Measurements from ENCODE around the gene RAD50.

The RAD50 gene

DNA sequence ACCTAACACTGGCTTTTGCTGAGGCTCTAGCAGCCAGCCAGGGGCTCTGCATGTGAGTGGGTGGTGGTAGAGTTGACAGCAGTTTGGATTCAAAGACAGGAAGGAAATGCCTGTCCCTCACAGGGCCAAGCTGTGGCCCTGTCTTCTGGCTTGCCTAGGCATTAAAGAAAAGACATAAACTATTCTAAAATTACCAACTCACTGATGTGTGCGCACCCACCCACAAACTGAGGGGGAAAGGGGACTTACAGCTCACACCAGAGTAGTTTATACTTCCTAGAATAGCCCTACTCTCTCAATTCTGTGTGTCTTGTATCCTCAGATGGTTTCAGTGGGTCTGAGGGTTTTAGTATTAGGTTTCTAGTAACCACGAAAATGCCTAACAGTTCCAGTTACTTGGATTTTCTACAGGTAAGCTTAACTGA is 82.9 kb downstream of the RAD50 start:
- DNase-seq: no peak

DNA sequence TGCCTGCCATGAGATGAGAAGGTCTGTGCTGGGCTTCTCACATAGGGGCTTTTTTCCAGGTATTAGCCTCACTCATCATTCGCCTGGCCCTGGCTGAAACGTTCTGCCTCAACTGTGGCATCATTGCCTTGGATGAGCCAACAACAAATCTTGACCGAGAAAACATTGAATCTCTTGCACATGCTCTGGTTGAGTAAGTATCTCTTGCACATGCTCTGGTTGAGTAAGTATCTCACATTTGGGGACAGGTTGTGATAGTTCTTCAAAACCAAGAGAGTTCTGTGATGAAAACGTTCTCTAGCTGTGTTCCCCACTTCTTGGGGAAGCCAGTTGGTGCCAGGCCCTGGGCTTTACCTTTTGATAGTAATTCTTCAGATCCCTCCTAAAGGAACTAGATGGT is 83.8 kb downstream of the RAD50 start:
- no peak for DNase-seq

DNA sequence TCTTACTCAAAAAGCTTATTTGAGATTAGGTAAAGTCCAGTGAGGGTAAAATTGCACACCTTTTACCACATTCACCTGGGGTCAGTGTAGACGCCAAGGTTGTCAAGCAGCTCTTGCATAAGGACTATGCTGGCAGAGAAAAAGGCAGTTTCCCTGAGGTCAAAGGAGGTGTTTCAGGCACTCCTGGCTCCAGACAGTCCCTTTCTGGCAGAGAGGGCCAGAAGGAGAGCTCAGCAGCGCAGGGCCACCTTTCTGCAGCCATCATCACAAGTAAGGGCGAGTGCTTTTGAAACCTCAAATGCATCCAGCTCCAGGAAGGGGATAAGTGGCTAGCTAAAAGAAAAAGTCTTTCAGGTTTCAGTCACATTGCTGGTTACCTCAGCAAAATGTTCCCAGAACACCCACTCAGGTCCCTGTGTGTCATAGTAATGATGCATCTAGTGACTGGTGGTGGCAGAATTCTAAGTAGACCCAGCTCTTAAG is 84.5 kb downstream of the RAD50 start:
- DNase-seq: no peak

DNA sequence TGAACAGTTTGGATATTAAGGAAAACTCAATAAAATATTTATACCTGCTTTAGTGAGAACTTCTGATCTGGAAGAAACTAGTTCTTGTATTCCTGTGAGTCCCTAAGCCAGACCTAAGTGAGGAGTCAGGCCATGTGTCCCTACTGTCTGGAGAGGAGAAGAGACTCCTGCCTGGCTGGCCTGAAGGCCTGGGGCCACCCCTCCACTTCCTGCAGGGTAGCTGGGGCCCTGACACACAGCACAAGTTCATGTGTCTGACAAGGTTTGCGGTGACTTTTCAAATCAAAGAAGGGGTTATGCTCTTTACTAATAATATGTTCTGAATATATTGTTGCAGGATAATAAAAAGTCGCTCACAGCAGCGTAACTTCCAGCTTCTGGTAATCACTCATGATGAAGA is 85.1 kb downstream of the RAD50 start:
- DNase-seq: no peak

DNA sequence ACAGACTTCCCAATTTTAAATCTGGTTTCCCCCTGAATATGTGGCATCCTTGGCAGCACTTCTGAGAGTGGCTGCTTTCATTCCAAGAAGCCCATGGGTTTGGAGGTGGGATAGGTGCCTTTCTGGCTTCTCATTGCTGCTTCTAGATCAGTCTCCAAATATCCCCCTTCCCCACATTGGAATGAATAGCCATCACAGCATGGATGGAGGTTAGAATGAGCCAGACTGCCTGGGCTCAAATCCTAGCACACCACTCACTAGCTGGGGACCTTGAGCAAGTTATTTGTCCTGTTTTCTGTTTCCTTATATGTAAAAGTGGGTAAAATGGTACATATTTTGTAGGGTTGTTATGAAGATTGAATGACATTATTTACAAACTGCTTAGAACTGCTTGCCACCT is 87.4 kb downstream of the RAD50 start:
- no peak for DNase-seq

DNA sequence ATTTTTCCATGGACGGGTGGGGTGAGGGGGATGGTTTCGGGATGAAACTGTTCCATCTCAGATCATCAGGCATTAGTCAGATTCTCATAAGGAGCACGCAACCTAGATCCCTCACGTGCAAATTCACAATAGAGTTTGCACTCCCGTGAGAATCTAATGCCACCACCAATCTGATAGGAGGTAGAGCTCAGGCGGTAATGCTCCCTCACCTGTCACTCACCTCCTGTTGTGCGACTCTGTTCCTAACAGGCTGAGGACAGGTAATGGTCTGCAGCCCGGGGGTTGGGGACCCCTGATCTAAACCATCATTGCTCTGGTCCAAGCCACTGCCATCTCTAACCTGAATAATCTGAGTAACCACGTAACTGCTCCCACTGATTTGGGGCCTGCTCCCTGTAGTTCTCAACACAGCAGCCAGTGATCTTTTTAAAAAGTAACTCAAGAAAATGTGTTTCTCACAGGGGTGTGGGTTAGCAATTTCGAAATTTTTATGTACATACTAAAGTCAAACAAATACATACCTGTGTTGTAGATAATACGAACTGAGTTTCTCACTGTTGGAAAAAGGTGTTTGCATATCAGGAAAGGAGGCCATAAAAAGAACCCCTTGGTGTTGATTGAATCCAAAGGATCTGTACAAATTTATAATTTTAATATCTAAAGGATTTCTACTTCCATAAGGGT is 89.9 kb downstream of the RAD50 start:
- no peak for DNase-seq

DNA sequence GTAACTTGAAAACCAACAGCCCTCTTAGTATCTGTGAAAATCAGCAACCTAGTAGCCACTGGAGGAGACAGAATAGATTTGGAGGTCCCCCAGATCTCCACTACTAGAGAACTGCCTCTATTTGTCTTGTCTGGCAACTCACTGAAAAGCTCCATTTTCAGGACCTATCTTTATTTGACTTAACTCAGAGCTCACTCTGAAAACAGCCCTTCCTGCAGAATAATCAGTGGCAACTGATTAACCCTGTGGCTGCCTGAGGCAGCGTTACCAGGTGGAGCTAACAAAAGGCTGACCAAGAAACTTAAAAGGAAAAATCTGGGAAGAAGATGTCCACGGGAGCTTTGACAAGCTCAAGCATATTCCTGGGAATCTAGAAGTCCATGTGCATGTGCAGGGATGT is 90.7 kb downstream of the RAD50 start:
- DNase-seq: no peak

DNA sequence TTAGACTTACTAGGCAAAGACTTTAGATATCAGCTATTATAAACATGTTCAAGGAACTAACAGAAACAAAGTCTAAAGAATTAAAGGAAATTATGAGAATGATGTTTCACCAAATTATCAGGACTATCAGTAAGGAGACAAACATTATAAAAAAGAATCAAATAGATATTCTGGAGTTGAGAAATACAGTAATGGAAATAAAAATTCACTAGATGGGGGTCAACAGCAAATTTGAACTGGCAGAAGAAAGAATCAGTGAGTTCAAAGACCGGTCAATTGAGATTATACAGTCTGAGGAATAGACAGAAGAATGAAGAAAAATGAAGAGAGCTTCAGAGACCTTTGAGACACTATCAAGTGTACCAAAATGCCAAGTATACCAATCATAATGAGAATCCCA is 91.6 kb downstream of the RAD50 start:
- no peak for DNase-seq

DNA sequence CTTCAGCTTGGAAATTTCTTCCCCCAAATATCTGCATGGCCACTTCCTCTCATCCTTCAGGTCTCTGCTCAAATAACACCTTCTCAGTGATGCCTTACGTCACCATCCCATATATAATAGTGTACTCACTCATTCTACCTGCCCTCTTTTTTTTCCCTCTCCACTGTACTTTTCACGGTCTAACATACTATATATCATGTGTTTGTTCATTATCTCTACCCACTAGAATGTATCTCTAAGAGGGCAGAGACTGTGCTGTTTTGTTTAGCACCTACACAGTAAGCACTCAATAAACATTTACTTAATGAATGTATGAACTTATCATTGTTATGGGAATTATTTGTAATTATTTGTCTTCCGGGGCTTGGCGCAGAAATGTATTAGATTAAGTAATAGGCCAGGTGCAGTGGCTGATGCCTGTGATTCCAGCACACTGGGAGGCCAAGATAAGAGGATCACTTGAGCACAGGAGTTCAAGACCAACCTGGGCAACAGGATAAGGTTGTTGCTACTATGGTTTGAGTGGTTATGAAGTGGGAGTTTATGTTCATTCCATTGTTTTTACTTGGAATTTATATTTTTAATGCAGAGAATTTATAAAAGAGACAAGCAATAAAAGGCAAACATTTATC is 95.2 kb downstream of the RAD50 start:
- DNase-seq: peak; percentile 42

DNA sequence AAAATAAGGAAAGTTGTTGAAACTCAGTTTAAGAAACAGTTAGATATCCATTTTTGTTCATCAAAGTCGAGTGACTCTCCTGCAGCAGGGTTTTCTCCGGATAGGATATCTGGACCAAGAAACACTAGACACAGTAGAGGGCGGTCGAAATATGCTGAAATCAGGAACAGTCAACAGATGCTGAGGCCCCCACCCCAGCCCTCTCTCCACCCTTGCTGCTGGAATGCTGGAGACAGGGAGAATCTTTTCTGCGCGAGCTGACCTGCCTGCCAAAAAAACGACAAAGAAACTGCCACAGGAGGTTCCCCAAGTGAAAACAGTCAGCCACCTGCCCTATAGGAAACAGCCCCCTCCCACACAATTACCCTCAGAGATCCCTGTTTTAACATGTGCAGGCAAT is 96.9 kb downstream of the RAD50 start:
- no peak for DNase-seq

DNA sequence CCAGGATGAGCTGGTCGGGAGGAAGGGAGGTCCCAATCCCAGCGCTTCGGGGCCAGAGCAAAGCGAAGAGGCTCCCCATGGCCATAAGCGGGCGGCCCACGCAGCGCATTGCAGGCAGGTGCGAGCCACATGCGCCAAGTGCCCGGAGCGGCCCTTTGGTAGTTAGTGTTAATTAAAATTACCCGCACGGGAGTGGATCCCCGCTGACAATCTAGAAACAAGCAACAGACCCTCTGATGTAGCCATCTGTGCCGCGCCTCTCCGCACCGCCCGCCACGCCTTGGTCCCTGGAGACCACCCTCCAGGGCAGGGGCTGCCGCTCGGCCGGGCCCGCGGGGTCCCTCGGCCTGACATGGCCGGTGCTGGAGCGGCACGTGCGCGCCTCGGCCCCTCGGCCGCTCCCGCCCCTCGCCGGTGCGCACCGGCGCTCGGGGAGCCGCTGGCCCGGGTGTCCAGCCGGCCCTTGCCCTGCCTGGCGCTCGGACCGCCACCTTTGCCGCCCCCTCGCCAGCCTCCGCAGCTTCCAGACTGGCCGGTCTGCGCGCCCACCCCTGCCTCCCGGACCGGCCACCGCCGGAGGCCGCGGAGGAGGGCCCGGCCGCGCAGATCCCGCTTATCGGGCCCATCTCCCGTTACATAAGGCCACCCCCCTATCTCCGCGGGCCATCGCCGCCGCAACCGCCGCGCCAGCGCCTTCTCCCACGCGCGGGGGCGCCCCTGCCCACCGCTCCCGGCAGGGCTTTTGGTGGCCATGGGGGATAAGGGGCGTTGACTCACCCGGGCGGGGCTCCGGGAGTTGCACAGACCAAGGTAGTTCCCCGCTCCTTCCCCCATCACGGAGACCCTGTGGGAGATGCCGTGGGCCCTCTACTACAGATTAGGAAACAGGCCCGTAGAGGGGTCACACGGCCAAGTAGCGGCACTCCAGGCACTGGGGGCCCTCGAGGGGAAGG is 99.3 kb downstream of the RAD50 start:
- no peak for DNase-seq

DNA sequence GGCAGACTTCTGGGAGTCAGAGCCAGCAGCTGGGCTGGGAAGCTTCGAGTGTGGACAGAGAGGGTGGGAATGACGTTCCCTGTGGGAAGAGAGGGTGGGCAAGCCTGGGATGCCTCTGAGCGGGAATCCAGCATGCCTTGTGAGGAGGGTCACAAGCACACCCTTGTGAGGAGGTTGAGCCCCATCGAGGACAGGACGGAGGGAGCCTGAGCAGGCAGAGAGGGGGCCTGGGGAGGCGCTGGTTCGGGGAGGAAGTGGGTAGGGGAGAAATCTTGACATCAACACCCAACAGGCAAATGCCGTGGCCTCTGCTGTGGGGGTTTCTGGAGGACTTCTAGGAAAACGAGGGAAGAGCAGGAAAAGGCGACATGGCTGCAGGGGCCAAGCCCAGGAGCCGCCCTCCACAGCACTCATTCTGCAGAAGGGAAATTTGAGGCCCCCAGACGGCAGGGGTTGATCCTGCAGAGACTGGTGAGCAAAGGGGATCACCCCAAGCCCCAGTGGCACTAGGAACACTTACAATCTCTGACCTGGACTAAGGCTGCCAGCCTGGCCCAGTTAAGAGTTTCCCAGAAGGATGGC is 100.1 kb downstream of the RAD50 start:
- no peak for DNase-seq

DNA sequence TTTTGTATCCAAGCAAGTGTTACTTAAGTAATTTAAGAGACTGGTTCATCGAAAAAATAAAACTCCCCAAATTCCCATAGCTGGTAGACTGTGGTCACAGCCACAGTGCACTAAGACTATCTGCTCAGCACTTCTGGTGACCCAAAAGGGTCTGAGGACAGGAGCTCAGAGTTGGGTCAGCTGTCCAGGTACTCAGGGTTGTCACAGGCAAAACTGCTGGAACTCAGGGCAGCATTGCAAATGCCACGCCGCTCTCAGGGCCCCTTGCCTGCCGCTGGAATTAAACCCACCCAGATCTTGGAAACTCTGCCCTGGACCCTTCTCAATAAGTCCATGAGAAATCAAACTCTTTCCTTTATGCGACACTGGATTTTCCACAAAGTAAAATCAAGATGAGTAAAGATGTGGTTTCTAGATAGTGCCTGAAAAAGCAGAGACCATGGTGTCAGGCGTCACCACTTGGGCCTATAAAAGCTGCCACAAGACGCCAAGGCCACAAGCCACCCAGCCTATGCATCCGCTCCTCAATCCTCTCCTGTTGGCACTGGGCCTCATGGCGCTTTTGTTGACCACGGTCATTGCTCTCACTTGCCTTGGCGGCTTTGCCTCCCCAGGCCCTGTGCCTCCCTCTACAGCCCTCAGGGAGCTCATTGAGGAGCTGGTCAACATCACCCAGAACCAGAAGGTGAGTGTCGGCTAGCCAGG is 101.1 kb downstream of the RAD50 start, which contains the start of gene IL13:
TSS of gene IL13 (plus strand) at position 498 of the 705 bp plus-strand sequence. CDS start at position 512, 14 bp downstream.
- DNase-seq: no peak

DNA sequence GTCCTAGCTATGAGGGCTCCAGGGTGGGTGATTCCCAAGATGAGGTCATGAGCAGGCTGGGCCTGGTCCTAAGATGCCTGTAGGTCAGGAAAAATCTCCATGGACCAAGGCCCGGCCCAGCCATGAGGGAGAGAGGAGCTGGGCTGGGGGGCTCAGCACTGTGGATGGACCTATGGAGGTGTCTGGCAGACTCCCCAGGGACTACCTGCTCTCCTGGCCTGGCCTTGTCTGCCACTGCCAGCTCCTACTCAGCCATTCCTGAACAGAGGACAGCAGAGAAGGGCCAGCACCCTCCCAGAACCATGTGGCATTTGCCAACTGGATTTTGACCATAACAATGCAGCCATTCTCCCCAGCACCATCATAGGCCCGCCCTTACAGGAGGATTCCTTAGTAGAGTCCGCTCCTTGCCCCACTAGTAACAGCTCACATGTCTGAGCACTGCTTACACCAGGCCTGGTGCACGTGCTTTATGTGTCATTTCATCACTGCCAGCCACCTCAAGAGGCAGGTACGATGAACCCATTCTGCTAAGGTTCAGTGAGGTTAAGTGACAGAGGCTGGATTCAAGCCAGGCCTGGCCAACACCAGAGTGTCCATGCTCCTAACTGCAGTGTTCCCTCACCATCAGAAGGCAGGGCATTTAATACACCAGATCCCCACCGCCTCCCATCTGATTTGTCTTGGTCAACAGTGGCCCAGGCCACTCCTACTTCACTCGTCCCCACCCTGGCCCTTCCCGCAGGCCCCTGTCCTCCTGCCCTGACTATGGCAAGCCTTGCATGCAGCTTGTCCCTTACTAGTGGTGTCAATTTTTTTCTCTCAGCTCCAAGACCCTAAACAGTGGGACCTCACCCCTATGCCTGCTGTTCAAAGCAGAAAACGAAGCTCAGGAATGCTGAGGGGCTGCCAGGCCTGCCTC is 101.9 kb downstream of the RAD50 start:
- no peak for DNase-seq

DNA sequence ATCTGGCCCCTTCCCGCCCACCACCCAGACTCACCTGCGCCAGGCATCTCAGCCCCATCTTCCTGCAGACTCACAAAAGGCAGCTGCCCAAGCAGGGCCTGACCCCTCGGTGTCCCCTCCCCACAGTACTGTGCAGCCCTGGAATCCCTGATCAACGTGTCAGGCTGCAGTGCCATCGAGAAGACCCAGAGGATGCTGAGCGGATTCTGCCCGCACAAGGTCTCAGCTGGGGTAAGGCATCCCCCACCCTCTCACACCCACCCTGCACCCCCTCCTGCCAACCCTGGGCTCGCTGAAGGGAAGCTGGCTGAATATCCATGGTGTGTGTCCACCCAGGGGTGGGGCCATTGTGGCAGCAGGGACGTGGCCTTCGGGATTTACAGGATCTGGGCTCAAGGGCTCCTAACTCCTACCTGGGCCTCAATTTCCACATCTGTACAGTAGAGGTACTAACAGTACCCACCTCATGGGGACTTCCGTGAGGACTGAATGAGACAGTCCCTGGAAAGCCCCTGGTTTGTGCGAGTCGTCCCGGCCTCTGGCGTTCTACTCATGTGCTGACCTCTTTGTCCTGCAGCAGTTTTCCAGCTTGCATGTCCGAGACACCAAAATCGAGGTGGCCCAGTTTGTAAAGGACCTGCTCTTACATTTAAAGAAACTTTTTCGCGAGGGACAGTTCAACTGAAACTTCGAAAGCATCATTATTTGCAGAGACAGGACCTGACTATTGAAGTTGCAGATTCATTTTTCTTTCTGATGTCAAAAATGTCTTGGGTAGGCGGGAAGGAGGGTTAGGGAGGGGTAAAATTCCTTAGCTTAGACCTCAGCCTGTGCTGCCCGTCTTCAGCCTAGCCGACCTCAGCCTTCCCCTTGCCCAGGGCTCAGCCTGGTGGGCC is 103.1 kb downstream of the RAD50 start:
- no peak for DNase-seq

DNA sequence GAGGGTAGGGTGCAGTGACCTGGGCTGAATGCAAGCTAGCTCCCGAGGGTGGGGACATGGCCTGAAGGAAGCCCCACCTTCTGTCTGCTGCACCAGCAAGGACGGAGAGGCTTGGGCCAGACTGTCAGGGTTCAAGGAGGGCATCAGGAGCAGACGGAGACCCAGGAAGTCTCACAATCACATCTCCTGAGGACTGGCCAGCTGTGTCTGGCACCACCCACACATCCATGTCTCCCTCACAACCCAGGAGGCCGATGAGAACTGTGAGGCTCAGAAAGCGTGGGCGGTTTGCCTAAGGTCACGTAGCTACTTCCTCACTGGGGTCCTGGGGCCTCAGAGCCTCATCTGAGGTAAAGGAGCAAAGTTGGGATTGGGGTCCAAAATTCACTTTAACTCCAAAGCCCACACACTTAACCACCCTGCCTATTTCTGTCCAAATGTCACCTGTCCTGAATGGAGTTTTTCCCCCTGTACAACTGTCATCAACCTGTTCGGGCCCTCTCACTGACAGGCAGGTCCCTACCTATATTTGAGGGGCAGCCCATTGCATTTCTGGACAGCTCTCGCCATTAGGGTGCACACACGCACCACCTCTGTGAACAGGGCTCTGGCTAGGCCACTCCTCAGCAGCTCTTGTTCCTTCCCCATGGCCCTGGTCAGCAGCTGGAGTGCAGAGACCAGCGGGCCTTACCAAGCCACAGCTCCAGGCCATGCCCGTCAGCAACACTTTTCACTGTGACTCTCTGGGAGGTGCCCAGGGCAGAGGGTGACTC is 104.6 kb downstream of the RAD50 start:
- no peak for DNase-seq

DNA sequence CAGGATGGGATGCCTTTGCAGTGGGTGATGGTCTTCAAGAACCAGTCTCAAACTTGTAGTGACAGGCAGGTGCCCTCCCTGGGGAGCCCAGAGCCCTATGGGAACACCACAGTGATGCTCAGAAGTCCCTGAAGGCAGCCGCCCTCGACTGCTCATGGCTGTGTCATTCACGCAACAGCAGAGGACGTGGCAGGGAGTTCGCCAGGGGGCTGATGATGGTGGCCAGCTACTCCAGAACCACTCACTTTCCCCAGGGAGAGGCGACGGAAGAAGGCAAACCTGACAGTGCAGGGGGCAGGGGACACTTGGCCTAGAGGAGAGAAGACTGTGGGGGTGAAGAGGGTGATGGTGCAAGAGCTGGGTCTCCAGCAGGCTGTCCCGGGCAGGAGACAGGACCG is 105.2 kb downstream of the RAD50 start:
- DNase-seq: no peak

DNA sequence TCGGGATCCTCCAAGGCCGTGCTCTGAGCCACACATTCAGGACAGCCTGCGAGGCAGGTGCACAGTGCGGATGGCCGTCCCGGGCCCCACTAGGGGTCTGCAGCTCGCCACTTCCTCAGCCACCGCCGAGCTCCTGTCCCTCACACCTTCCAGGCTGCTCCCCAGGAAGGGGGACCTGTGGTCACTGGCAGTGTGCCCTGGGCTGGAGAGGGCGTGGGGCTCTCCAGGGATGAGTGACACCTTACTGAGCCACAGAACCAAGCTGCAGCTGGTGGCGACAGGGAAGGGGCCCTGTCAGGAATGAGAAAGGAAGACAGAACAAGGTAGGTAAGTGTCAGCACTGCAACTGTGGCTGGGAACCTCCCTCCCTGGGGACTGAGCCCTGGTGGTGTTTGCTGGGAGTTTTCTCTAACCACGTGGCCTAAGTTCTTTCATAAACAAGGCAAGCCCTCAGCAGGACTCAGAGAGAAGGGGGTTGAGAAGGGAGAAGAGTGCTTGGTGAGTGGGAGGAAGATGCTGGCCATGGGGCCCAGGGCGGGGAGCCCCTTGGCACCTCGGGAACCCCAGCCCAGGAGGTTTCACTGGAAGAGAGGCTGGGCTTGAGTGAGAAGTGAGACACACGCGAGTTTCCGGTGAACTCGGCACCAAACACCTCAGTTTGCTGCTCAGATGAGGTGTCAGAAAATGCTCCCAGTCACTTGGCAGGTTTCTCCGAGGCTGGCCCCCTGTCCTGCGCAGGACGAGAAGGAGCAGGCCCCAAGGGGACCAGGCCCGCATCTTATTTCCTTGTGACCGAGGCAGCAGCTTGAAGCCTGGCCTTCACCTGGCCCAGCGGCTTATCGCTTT is 106.4 kb downstream of the RAD50 start:
- DNase-seq: no peak
